ENCODE data around the gene GNLY. TPM values are rescaled to one million over a fixed set of nuclear protein-coding genes. Genes with fewer than 3 reads are reported as not detected.
A peak's percentile ranks its signal among the peaks of the same experiment; 100 is the strongest.

Gene GNLY
- total and polyA plus RNA-seq, 4 donors: 0.43 to 8.0 (median 2.1) TPM; not detected in 1

- ATAC-seq (ENCODE audit: low FRiP score) (no peak), DNase-seq (peak in 1 of 2 donors; percentile 16)
- no peaks in the 10 kb centered on the region for H3K36me3 ChIP-seq (ENCODE audit: control insufficient read depth in 1 of 2, insufficient read depth in 2 of 2, low read length in 1 of 2)
- no peaks in the 10 kb centered on the region for H3K27me3 ChIP-seq (ENCODE audit: control insufficient read depth in 1 of 2, insufficient read depth in 2 of 2, low read length in 1 of 2)
- H3K27ac ChIP-seq (ENCODE audit: low read depth in 1 of 2, low read length in 2 of 2): no peak overlapping the region
- WGBS, 2 donors: 80% methylated on average over 6 of the region's 6 CpGs
- H3K4me3 ChIP-seq (ENCODE audit: low read length in 2 of 2): no peak overlapping the region
- intact Hi-C loops (cut with DNase I): no loop called here
- no peaks in the 10 kb centered on the region for H3K9me3 ChIP-seq (ENCODE audit: control insufficient read depth, low read length)
- no peaks in the 10 kb centered on the region for H3K4me1 ChIP-seq (ENCODE audit: control insufficient read depth in 1 of 2, insufficient read depth in 2 of 2, low read length in 2 of 2)
These were observed 18.2 kb upstream of the GNLY start for GRCh38 chr2:85675866-85676548.

- intact Hi-C loops (cut with DNase I): no loop called here
- 89 to 93% methylated on average over 3 of the region's 3 CpGs for WGBS, 2 donors
- ATAC-seq (ENCODE audit: low FRiP score) (no peak), DNase-seq (peak in 1 of 2 donors; percentile 26)
- H3K27ac ChIP-seq (ENCODE audit: low read depth in 1 of 2, low read length in 2 of 2): no peak overlapping the region
- H3K4me1 ChIP-seq (ENCODE audit: control insufficient read depth in 1 of 2, insufficient read depth in 2 of 2, low read length in 2 of 2): no peaks in the 10 kb centered on the region
- H3K9me3 ChIP-seq (ENCODE audit: control insufficient read depth, low read length): no peaks in the 10 kb centered on the region
- no peak overlapping the region for H3K4me3 ChIP-seq (ENCODE audit: low read length in 2 of 2)
- no peaks in the 10 kb centered on the region for H3K36me3 ChIP-seq (ENCODE audit: control insufficient read depth in 1 of 2, insufficient read depth in 2 of 2, low read length in 1 of 2)
- no peaks in the 10 kb centered on the region for H3K27me3 ChIP-seq (ENCODE audit: control insufficient read depth in 1 of 2, insufficient read depth in 2 of 2, low read length in 1 of 2)
These were observed 15.8 kb upstream of the GNLY start for GRCh38 chr2:85678377-85678776.

- peak; percentile 92 for ATAC-seq (ENCODE audit: low FRiP score)
- Histone ChIP-seq H3K27ac (ENCODE audit: low read depth in 1 of 2, low read length in 2 of 2) (no peak overlapping the region), H3K36me3 (ENCODE audit: control insufficient read depth in 1 of 2, insufficient read depth in 2 of 2, low read length in 1 of 2) (no peaks in the 10 kb centered on the region), H3K4me1 (ENCODE audit: control insufficient read depth in 1 of 2, insufficient read depth in 2 of 2, low read length in 2 of 2) (no peaks in the 10 kb centered on the region), H3K9me3 (ENCODE audit: control insufficient read depth, low read length) (no peaks in the 10 kb centered on the region), H3K27me3 (ENCODE audit: control insufficient read depth in 1 of 2, insufficient read depth in 2 of 2, low read length in 1 of 2) (no peaks in the 10 kb centered on the region), H3K4me3 (ENCODE audit: low read length in 2 of 2) (no peak overlapping the region)
- DNase-seq: peak; percentile 89 to 96
- intact Hi-C loops (cut with DNase I): no loop called here
- WGBS, 2 donors: 20 to 23% methylated on average over 25 of the region's 25 CpGs
These were observed 15.1 kb upstream of the GNLY start for GRCh38 chr2:85678794-85679672.

GRCh38 chr2:85680707-85681371 is 13.3 kb upstream of the GNLY start:
- WGBS, 2 donors: 95% methylated on average over 2 of the region's 2 CpGs

GRCh38 chr2:85681372-85681763 is 12.8 kb upstream of the GNLY start:
- Histone ChIP-seq H3K4me3 (ENCODE audit: low read length in 2 of 2) (no peak overlapping the region), H3K27me3 (ENCODE audit: control insufficient read depth in 1 of 2, insufficient read depth in 2 of 2, low read length in 1 of 2) (no peaks in the 10 kb centered on the region), H3K36me3 (ENCODE audit: control insufficient read depth in 1 of 2, insufficient read depth in 2 of 2, low read length in 1 of 2) (no peaks in the 10 kb centered on the region), H3K4me1 (ENCODE audit: control insufficient read depth in 1 of 2, insufficient read depth in 2 of 2, low read length in 2 of 2) (no peaks in the 10 kb centered on the region), H3K27ac (ENCODE audit: low read depth in 1 of 2, low read length in 2 of 2) (no peak overlapping the region), H3K9me3 (ENCODE audit: control insufficient read depth, low read length) (no peaks in the 10 kb centered on the region)
- DNase-seq (peak; percentile 23 to 56), ATAC-seq (ENCODE audit: low FRiP score) (no peak)
- intact Hi-C loops (cut with DNase I): no loop called here
- 88 to 94% methylated on average over 5 of the region's 5 CpGs for WGBS, 2 donors

More at GRCh38 chr2:85680707-85681371, 13.3 kb upstream of the GNLY start:
- H3K27me3 ChIP-seq (ENCODE audit: control insufficient read depth in 1 of 2, insufficient read depth in 2 of 2, low read length in 1 of 2): no peaks in the 10 kb centered on the region
- H3K4me1 ChIP-seq (ENCODE audit: control insufficient read depth in 1 of 2, insufficient read depth in 2 of 2, low read length in 2 of 2): no peaks in the 10 kb centered on the region
- intact Hi-C loops (cut with DNase I): no loop called here
- H3K27ac ChIP-seq (ENCODE audit: low read depth in 1 of 2, low read length in 2 of 2): no peak overlapping the region
- no peak overlapping the region for H3K4me3 ChIP-seq (ENCODE audit: low read length in 2 of 2)
- H3K9me3 ChIP-seq (ENCODE audit: control insufficient read depth, low read length): no peaks in the 10 kb centered on the region
- no peak for ATAC-seq (ENCODE audit: low FRiP score)
- DNase-seq: peak in 1 of 2 donors; percentile 36
- H3K36me3 ChIP-seq (ENCODE audit: control insufficient read depth in 1 of 2, insufficient read depth in 2 of 2, low read length in 1 of 2): no peaks in the 10 kb centered on the region

DNA sequence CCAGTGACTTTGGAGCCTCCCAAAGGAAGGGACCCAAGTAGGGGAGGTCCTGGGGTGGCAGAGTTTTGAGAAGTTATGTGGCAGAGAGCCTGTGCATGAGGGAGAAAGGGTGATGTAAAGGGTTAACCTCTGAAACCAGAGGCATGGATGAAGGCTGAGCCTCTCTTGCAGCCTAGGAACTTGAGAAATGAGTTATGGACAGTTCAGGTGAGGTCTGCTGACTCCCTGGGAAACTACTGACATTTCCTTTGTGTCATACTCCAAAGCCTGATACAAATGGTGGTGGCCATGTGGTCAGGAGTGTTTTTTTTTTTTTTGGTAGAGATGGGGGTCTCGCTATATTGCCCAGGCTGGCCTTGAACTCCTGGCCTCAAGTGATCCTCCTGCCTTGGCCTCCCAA is 12.4 kb upstream of the GNLY start:
- no peak for ATAC-seq (ENCODE audit: low FRiP score)
- Histone ChIP-seq H3K4me3 (ENCODE audit: low read length in 2 of 2) (no peak overlapping the region), H3K36me3 (ENCODE audit: control insufficient read depth in 1 of 2, insufficient read depth in 2 of 2, low read length in 1 of 2) (no peaks in the 10 kb centered on the region), H3K27ac (ENCODE audit: low read depth in 1 of 2, low read length in 2 of 2) (no peak overlapping the region), H3K27me3 (ENCODE audit: control insufficient read depth in 1 of 2, insufficient read depth in 2 of 2, low read length in 1 of 2) (no peaks in the 10 kb centered on the region), H3K9me3 (ENCODE audit: control insufficient read depth, low read length) (no peaks in the 10 kb centered on the region), H3K4me1 (ENCODE audit: control insufficient read depth in 1 of 2, insufficient read depth in 2 of 2, low read length in 2 of 2) (no peaks in the 10 kb centered on the region)
- intact Hi-C loops (cut with DNase I): no loop called here
- DNase-seq: no peak
- WGBS, 2 donors: 91 to 96% methylated on average over 1 of the region's 1 CpG

DNA sequence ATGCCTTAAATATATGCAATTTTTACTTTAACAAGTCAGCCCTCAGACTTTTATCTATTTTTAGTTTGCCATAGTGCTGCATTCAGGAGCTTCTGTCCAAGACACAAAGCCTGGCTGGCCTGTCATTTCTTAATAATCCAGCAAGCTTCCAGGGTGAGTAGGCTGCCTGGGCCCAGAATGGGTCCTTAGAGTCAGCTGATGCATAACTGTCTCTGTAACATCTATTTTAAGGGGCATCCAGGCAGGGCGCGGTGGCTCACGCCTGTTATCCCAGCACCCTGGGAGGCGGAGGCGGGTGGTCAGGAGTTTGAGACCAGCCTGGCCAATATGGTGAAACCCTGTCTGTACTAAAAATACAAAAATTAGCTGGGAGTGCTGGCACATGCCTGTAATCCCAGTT is 11.8 kb upstream of the GNLY start:
- H3K9me3 ChIP-seq (ENCODE audit: control insufficient read depth, low read length): no peaks in the 10 kb centered on the region
- H3K4me1 ChIP-seq (ENCODE audit: control insufficient read depth in 1 of 2, insufficient read depth in 2 of 2, low read length in 2 of 2): no peaks in the 10 kb centered on the region
- H3K27ac ChIP-seq (ENCODE audit: low read depth in 1 of 2, low read length in 2 of 2): no peak overlapping the region
- H3K27me3 ChIP-seq (ENCODE audit: control insufficient read depth in 1 of 2, insufficient read depth in 2 of 2, low read length in 1 of 2): no peaks in the 10 kb centered on the region
- intact Hi-C loops (cut with DNase I): no loop called here
- no peaks in the 10 kb centered on the region for H3K36me3 ChIP-seq (ENCODE audit: control insufficient read depth in 1 of 2, insufficient read depth in 2 of 2, low read length in 1 of 2)
- ATAC-seq (ENCODE audit: low FRiP score) (no peak), DNase-seq (peak; percentile 34 to 44)
- no peak overlapping the region for H3K4me3 ChIP-seq (ENCODE audit: low read length in 2 of 2)
- WGBS, 2 donors: 89 to 94% methylated on average over 5 of the region's 5 CpGs

GRCh38 chr2:85684380-85684779 is 9.8 kb upstream of the GNLY start:
- H3K27ac ChIP-seq (ENCODE audit: low read depth in 1 of 2, low read length in 2 of 2): no peak overlapping the region
- intact Hi-C loops (cut with DNase I): no loop called here
- no peaks in the 10 kb centered on the region for H3K4me1 ChIP-seq (ENCODE audit: control insufficient read depth in 1 of 2, insufficient read depth in 2 of 2, low read length in 2 of 2)
- ATAC-seq (ENCODE audit: low FRiP score) (no peak), DNase-seq (no peak)
- WGBS, 2 donors: 94 to 95% methylated on average over 4 of the region's 4 CpGs
- no peaks in the 10 kb centered on the region for H3K27me3 ChIP-seq (ENCODE audit: control insufficient read depth in 1 of 2, insufficient read depth in 2 of 2, low read length in 1 of 2)
- H3K4me3 ChIP-seq (ENCODE audit: low read length in 2 of 2): no peak overlapping the region
- H3K9me3 ChIP-seq (ENCODE audit: control insufficient read depth, low read length): no peaks in the 10 kb centered on the region
- H3K36me3 ChIP-seq (ENCODE audit: control insufficient read depth in 1 of 2, insufficient read depth in 2 of 2, low read length in 1 of 2): no peaks in the 10 kb centered on the region
